HG03196 (cell line): ENCODE data around the gene AGPAT2.

Experiments used
- ATAC-seq: cut with Tn5 transposase; IDR thresholded peaks from one replicate; pipeline ENCODE4 v1.9.1; 2021; ENCODE audit not compliant: unreplicated experiment

AGPAT2 gene

DNA sequence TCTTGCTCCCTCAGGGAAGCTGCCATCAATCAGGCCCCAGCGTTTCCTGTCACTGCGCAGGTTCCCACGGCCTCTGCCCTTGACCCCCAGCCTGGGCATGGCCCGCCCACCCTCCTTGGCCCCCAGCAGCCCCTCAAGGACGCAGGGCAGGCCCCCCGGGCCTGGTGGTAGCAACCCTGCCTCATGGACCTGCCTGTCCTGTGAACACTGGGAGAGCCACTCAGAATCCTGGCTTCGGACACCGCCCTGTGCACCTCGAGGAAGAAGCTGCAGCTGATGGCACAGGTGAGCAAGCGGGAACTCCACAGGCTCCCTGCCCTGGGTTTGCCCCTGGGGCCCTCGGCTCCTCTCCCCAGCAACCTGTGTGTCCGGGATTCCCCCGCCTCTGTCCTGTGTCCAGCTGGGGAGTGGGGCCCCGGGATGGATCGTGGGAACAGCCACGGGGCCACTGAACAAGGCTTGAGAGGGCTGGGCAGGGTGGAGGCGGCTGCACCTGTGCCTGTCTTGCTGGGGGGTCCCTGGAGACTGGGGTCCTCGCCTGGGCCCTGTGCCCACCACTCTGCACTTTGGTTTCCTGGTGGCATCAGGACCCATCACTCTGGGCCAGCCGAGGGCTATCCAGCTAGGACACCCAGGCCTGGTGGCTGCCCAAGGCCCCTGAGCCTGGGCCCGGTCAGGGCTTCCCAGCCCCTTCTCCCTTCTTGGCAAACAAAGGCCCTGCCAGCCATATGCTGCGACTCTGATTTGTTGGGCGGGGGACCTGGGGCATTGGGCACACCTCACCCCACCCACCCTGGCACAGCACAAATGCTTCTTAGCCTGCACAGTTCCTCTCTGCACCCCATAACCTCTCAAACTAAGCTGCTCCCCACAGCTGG is 58.0 kb downstream of the AGPAT2 start:
- no peak for ATAC-seq

DNA sequence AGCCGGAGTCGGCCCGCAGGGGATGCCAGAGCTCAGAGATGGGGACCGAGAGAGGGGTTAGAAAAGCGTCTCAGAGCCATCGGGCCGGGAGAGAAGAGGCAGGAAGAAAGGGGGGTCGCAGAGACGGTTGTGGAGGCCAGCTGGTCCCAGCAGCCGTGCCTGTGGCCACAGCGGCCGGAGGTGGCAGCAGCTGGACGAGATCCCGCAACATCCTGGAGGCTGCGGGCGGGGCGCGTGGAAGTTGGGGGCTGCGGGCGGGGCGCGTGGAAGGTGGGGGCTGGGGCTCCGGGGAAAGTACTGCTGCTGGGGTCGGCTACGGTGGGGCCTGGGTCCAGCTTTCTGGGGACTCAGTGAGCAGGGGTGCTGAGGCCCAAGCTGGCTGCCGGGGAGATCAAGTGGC is 59.0 kb downstream of the AGPAT2 start:
- ATAC-seq = no peak

DNA sequence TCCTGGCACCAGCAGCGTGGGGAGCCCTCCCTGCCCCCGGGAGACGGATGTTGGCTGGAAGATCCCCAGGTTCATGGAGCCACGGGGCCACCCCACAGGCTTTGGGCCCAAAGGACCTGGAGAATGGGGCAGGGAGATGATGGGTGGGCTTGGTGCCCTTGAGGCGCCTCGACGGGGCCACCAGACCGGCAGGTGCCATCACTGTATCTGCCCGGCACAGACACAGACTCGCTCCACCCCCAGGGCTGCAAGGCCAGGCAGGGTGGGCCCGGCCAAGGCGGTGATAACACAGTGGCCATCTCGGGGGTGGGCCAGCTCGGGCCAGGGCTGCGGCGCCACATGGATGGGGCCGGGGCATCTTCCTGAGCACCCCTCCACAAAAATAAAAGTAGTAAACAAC is 59.6 kb downstream of the AGPAT2 start:
- ATAC-seq = no peak

DNA sequence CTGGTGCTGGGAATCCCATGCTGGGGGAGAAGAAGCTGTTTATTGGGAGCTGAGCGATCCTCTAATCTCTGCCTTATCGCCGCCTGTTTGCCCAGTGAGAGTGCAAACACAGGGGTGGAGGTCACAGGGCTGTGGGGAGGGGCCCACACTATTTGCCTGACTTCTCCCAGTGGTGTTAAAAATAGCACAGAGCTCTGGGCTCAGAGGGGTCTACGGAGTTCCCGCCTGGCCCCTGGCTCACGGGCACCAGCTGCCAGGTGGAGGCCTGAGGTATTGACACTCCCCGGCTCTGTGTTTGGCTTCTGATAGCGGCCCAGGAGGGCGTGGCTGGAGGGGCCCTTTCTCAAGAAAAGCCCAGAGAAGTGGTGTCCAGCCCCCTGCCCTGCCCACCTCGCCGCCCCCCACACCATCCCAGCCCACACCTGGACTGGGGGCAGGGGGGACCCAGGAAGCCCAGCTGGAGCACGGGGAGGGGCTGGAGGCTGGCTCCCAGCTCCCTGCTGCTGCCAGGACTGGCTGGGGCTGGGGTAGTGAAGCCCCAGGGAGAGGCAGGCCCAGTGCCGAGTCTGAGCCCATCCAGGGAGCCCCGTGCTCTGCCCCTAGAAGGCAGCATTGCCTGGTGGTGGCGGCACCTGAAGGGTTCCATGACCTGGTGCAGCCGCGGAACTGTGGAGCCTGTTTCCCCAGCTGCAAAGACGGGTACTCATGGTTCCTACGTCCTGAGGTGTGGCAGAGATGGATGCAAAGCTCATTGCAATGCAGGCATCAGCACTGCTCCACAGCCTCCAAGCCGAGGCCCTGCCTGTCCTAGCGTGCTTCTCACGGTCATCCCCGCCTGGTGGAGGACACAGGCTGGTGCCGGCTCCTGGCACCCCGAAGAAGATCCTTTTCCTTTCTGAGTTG is 60.3 kb downstream of the AGPAT2 start:
- ATAC-seq = no peak

DNA sequence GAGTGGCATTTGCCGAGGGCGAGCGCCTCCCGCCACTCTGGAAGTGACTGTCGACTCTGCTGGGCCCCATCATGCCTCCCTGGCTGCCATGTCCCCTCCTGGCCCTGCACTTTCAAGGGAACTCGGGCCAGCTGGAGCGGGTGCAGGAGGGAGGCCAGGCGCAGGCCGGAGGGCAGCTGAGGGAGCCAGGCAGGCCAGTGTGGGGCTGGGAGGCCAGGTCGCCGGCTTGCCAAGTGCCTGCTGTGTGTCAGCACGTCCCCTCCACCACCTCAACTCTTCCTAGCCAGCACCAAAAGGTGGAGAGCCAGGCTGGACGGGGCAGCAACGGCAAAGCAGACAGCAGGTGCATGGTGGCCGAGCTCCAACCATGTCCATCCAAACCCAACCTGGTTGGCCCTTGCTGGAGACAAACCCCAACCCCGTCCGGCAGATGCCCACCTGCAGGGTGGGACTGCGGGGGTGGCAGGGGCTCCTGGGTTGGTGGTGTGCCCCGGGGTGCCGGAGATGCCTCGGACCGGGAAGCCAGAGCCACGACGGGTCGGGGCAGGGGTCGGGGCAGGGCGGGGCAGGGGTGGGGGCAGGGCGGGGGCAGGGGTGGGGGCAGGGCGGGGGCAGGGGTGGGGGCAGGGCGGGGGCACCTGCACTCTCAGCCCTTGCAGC is 61.1 kb downstream of the AGPAT2 start:
- no peak for ATAC-seq

DNA sequence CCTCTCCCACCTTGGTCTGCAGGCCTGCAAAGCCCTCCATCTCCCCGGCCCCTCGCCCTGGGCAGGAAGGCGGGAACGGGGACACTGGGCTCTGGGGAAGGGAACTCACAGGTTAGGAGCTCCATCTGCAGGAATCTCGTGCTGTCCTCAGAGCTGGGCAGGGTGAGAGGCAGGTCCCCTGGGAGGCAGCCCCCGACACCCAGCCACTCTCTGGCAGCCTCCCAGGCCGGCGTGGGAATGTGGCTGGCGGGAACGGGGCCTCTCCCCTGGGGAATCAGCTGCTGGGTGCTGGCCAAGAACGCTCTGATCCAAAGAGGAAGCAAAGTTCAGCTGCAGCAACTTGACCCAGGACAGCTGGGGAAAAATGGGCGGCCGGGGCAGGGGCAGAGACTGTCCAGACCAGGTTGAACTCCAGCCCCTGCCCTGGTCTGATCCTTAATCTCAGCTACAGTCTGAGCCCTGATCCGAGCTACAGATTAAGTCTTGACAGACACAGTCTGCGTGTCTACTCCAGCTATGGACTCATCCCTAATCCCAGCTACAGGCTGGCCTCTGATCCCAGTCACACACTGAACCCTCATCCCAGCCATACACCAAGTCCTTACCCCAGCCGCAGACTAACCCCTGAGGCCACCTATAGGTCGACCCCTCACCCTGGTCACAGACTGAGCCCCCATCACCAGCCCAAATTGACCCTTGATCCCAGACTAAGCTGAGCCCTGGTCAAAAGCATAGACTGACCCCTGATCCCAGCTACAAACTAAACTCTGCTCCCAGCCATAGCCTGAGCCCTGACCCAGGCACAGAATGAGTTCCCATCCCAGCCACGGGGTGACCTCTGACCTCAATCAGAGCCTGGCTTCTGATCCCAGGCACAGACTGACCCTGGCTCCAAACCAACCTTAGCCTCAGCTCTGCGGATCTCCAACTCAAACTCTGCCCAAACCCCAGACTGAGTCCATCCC is 61.9 kb downstream of the AGPAT2 start:
- ATAC-seq = no peak

DNA sequence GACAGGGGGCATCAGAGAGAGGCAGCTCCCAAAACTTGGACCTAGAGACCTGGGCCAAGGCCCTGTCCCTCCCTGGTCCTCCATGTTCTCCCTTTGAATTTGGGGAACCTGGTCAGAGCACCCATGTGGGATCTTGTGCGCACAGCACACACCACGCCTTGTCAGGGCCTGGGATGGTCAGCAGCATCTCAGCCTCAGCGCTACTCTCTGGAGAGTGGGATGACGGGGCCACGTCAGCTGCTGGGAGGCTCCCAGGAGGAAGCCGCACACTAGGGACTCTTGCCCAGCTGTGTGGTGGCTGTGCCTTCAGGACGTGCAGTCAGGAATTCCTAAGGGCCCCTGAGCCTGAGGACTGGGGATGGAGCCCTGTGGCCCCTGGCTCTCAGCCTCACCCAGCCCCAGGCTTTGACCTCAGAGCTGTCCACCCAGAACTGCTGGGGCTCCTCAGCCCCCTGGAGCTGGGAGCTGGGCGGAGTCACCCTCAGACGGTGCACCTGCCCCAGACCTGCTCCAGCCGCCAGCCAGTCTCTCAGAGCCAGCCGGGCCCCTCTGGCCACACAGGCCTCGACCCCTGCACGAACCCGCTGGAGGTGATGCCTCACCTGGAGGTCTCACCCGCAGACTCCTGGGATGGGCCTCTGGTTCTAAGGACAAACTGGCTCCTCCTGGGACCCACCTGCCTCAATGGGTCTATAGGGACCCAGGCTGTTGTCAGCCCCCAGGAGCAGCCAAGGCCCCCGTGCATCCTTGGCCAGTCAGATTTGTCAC is 62.9 kb downstream of the AGPAT2 start:
- no peak for ATAC-seq

DNA sequence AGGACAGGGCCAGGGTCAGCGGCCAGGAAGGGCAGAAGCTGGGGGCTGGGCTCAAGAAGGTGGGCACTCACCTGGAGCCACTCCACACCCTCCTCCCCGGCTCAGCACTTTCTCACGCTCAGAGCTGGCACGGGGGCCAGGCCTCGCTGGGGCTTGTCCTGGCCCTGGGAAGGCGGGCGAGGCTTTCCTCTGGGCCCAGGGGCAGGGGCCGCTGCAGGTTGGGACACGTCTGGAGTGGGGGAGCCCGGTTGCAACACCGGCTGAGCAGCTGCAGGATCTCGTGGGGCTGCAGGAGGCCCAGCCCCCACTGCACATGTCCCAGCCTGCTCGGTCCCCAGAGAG is 63.4 kb downstream of the AGPAT2 start:
- ATAC-seq = no peak
